Lower leg skin (tissue), 3 donors: ENCODE results near the gene OR10J5.

Experiments used
- CTCF ChIP-seq, 3 donors: fragments of 450-650 bp; IDR thresholded peaks; one replicate each; pipeline ENCODE4 v1.5.1; 2016; ENCODE audit warnings: antibody characterized with exemption in 3 of 3, mild to moderate bottlenecking in 3 of 3, moderate library complexity in 2 of 3
- POLR2A ChIP-seq, 2 donors: fragments of 450-650 bp; IDR thresholded peaks; one replicate each; pipeline ENCODE4 v1.6.1; 2016 to 2017; ENCODE audit warnings: antibody characterized with exemption in 2 of 2, mild to moderate bottlenecking in 1 of 2, moderate library complexity in 1 of 2

- TF ChIP-seq CTCF (IDR thresholded peaks at IDR 0.05) (no peak), POLR2A (IDR thresholded peaks at IDR 0.05) (no peak)
Measured at GRCh38 chr1:159581422-159581821, 45.6 kb upstream of the OR10J5 start.
